ENCODE results near the gene GPC4.

GRCh38 chrX:133405498-133406185, 9.6 kb downstream of the GPC4 start:
- TF ChIP-seq EP300 (IDR thresholded peaks at IDR 0.05; ENCODE audit: low read depth) (no peak), POLR2A (IDR thresholded peaks at IDR 0.05) (no peak), POLR2AphosphoS5 (IDR thresholded peaks at IDR 0.05) (no peak), CTCF (IDR thresholded peaks at IDR 0.05) (no peak)
